BJ (cell line): ENCODE measurements around the gene YOD1. TPM values are rescaled to one million over a fixed set of nuclear protein-coding genes. Genes with fewer than 3 reads are reported as not detected.

Experiments used
- CTCF ChIA-PET: fragments of 350-600 bp; formaldehyde crosslinking; extraction: SDS; loops from one replicate; lab custom pipeline; 2021; ENCODE audit warnings: antibody characterized with exemption, inconsistent platforms; lab: Yijun Ruan, JAX
- POLR2A ChIA-PET: fragments of 300-600 bp; sonication (Branson Sonifier 250); formaldehyde crosslinking; extraction: SDS; loops from one replicate; lab custom pipeline; 2021; ENCODE audit warnings: antibody characterized with exemption; lab: Charles Lee
- DNase-seq: peaks from one replicate; pipeline ENCODE4 v3.0.0-alpha.2; 2011; ENCODE audit warnings: low read depth
- H3K27me3 ChIP-seq: 2 replicates; pipeline ENCODE4 v1.6.0; 2011; ENCODE audit warnings: low read length; ENCODE audit not compliant: control insufficient read depth, insufficient read depth
- H3K36me3 ChIP-seq: 2 replicates; pipeline ENCODE4 v1.5.1; 2011; ENCODE audit warnings: low read length; ENCODE audit not compliant: control insufficient read depth, insufficient read depth
- H3K4me3 ChIP-seq: 2 replicates; pipeline ENCODE4 v1.5.1; 2011; ENCODE audit warnings: low read depth, mild to moderate bottlenecking, control low read depth, low read length
- polyA plus RNA-seq: library from polyadenylated mRNA; depleted of rRNA; stranded (reverse); fragments of >200 nt; gene quantifications from 2 replicates; pipeline ENCODE4 v1.2.3, GENCODE V29; 2011
- TF ChIP-seq, protein P1 (sequence below): IDR thresholded peaks from 2 replicates; pipeline ENCODE4 v1.5.1; 2011; ENCODE audit warnings: low read depth, mild to moderate bottlenecking, control low read depth, inconsistent platforms, low read length, moderate library complexity; ENCODE audit not compliant: insufficient read depth

YOD1 gene
- polyA plus RNA-seq, 1 experiment: 1.2 TPM

DNA sequence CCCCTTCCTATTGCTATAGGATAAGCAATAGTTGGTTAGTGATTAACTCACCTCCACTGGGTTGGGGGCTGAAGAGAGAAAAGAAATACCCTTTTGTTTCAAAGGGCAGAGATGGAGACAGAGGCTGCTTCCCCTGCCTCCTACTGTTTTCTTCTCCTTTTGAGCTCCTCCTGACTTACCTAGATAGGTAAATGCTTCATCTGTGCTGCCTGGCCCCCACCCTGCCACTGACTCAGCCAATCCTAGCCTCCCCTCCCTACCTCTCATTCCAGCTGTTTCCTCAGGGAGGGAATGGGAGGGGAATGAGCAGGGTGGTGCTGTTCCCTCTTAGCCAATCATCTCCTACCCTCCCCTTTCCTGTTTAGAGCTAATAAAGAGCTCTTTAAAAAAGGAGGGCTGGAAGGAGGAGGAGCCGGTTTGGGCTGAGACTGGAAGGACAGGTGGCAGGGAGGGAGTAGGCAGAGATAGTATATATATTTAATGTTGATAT lies 18.4 kb downstream of the YOD1 start, which contains the start of gene C1orf116:
Gene C1orf116 (minus strand): TSS at position 229 of the 490 bp plus-strand sequence. CDS start 5,158 bp downstream, outside the sequence.
- no peaks in the 10 kb centered on the region for H3K27me3 ChIP-seq
- CTCF ChIA-PET: interaction anchor here (1.2 to 2.5 kb wide), 2 partner anchors 17 to 120 kb away, joined by 3 to 9 read pairs; no protein-coding TSS in a partner anchor
- POLR2A ChIA-PET: interaction anchor here (0.5 kb wide), 1 partner anchor 190 kb away, joined by 3 read pairs; no protein-coding TSS in a partner anchor
- TF ChIP-seq, protein P1, sequence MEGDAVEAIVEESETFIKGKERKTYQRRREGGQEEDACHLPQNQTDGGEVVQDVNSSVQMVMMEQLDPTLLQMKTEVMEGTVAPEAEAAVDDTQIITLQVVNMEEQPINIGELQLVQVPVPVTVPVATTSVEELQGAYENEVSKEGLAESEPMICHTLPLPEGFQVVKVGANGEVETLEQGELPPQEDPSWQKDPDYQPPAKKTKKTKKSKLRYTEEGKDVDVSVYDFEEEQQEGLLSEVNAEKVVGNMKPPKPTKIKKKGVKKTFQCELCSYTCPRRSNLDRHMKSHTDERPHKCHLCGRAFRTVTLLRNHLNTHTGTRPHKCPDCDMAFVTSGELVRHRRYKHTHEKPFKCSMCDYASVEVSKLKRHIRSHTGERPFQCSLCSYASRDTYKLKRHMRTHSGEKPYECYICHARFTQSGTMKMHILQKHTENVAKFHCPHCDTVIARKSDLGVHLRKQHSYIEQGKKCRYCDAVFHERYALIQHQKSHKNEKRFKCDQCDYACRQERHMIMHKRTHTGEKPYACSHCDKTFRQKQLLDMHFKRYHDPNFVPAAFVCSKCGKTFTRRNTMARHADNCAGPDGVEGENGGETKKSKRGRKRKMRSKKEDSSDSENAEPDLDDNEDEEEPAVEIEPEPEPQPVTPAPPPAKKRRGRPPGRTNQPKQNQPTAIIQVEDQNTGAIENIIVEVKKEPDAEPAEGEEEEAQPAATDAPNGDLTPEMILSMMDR: no peak
- DNase-seq: no peak
- H3K36me3 ChIP-seq: no peaks in the 10 kb centered on the region
- no peak within 1 kb of the TSS for H3K4me3 ChIP-seq

DNA sequence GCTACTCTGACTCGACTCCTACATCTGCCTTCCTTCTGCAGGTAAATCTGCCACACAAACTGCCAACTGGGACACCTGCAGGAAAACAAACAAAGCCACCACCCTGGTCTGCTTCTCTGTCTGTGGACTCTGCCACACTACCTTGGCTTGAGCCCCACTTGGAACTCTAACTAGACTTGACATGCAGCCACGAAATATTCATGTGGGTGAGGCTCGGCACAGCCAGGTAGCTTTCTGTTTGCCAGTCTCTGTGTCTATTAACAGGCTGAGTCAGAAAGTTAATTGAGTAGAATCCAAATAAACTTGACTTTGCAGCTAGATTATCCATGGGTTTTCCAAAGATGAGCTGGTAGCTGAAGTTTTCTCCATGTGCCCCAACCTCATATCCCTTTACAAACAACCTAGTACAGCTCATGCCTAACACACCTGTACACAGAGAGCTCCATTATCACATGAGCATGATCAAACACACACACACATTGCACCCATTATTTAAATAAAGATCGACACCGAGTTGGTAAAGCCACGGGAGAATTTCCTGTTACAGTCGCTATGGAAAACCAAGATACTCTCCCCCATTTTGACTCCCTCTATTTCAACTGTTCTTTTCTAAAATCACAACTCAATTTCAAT lies 19.3 kb downstream of the YOD1 start:
- H3K36me3 ChIP-seq: no peaks in the 10 kb centered on the region
- no peak for DNase-seq
- CTCF ChIA-PET: interaction anchor here (0.9 to 2.5 kb wide), 3 partner anchors 9 to 119 kb away, joined by 3 to 9 read pairs (median 3); no protein-coding TSS in a partner anchor
- no peaks in the 10 kb centered on the region for H3K27me3 ChIP-seq
- H3K4me3 ChIP-seq: no peak overlapping the region
- POLR2A ChIA-PET: no interaction called here
- TF ChIP-seq, protein P1: no peak

DNA sequence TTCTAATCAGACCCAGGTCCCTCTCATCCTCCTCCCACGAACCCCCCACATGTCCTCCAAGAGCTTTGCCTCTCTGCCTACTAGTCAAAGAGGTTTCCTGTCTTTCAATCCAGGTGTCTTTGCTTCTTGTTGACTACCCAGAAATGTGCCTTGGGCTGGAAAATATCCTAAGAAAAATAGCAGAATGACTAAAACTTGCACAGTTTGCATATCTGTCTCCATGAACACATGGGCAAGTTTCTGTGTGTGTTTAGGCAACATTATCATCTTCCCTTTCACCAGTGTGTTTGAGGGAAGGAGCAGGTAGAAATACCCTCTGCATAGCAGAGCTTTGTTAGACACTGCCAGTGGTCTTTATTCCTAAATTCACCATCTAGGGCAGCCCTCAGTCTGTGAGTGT lies 20.0 kb downstream of the YOD1 start:
- no peak for DNase-seq
- H3K4me3 ChIP-seq: no peak overlapping the region
- ChIA-PET CTCF (interaction anchor here (0.9 to 2.7 kb wide), 5 partner anchors 9 to 296 kb away, joined by 3 to 8 read pairs (median 3); no protein-coding TSS in a partner anchor), POLR2A (no interaction called here)
- no peaks in the 10 kb centered on the region for H3K36me3 ChIP-seq
- no peaks in the 10 kb centered on the region for H3K27me3 ChIP-seq
- TF ChIP-seq, protein P1: no peak

DNA sequence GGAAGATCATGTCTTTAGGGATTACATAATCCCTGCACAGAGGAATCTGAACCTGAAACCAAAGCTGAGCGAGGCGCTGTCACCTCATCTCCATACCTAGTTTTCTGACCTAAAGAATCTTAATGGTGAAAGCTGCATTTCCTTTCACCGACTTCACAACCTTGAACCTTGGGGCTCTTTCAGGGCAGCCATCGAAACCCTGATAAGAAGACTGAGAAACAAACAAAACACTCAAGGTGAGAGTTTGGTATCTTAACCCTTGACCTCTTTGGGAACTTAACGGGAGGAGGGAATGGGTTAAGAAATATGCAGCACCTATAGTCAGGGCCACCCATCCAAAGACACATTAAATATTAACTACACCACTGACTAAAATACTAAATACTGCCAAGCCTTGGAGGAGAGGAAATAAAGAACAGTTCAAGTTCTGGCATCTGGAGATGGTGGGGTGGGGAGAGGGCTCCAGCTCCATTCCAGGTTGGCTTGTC lies 20.4 kb downstream of the YOD1 start:
- no peaks in the 10 kb centered on the region for H3K36me3 ChIP-seq
- POLR2A ChIA-PET: no interaction called here
- no peak overlapping the region for H3K4me3 ChIP-seq
- CTCF ChIA-PET: interaction anchor here (1.1 to 2.7 kb wide), 3 partner anchors 19 to 296 kb away, joined by 3 to 8 read pairs (median 8); no protein-coding TSS in a partner anchor
- DNase-seq: no peak
- H3K27me3 ChIP-seq: no peaks in the 10 kb centered on the region
- TF ChIP-seq, protein P1: no peak

DNA sequence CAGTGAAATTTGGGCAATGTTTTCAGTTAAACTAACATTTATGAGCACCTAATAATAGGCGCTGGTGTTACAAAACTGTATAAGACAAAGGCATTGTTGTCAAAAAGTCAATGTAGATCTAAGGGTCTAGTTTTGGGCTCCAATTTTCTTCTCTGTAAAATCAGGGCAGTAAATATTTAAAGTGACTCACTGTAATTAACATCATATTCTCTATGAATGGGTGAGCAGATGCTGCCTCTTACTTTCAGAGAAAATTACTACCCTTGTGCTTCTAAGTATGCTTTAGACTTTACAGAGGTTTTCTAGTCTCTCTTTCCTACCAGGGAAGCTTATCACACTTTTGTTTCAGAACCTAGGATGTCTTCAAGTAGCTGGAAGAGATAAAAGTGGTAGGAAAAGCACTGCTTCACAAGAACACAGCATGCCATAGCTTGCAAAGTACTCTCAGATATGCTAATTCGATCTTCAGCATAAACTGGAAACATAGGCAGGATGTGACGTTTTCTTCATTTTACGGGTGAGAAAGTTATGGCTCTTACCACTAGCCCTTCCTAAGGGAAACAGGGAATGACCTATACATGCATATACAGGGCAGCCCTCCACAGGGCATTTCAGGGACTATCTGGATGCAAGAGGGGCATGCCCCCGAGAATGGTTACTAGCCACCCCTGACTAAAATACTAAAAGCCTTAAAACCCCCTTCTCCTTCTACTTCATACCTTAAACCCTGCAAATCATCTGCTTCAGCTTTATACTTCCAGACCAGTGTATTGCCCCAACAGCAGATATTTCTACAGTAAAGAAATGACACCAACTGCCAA lies 21.1 kb downstream of the YOD1 start:
- ChIA-PET CTCF (interaction anchor here (0.9 to 2.7 kb wide), 4 partner anchors 10 to 295 kb away, joined by 3 to 8 read pairs (median 6); no protein-coding TSS in a partner anchor), POLR2A (no interaction called here)
- no peaks in the 10 kb centered on the region for H3K27me3 ChIP-seq
- H3K4me3 ChIP-seq: no peak overlapping the region
- H3K36me3 ChIP-seq: no peaks in the 10 kb centered on the region
- TF ChIP-seq, protein P1: no peak
- no peak for DNase-seq
